Neutrophil (primary cell): ENCODE results near the gene TEX29.

ENCODE experiments used
- H3K27ac ChIP-seq: fragments of 200-600 bp; sonication (generic); 2 replicates; pipeline ENCODE4 v1.5.1; 2016; ENCODE audit warnings: mild to moderate bottlenecking, moderate library complexity
- H3K27me3 ChIP-seq: fragments of 200-600 bp; sonication (generic); 2 replicates; pipeline ENCODE4 v1.6.0; 2016; ENCODE audit warnings: mild to moderate bottlenecking
- H3K36me3 ChIP-seq: fragments of 200-600 bp; sonication (generic); 2 replicates; pipeline ENCODE4 v1.5.1; 2017
- H3K4me1 ChIP-seq, 2 experiments: fragments of 200-600 bp in 1 of 2; sonication (generic) in 1 of 2; 1 replicate in 1 of 2; 2 replicates in 1 of 2; pipeline versions ENCODE4 v1.5.1 to v1.6.1; 2013 to 2016; ENCODE audit warnings: low read depth in 1 of 2, low read length in 1 of 2, mild to moderate bottlenecking in 1 of 2, moderate library complexity in 1 of 2; ENCODE audit not compliant: control insufficient read depth in 1 of 2, insufficient read depth in 1 of 2
- H3K4me3 ChIP-seq, 2 experiments: fragments of 200-600 bp in 1 of 2; sonication (generic) in 1 of 2; 1 replicate in 1 of 2; 2 replicates in 1 of 2; pipeline ENCODE4 v1.5.1; 2013 to 2016; ENCODE audit warnings: low read depth in 1 of 2, low read length in 1 of 2, mild to moderate bottlenecking in 1 of 2, moderate library complexity in 1 of 2
- H3K9me3 ChIP-seq: fragments of 200-600 bp; sonication (generic); 2 replicates; pipeline ENCODE4 v1.5.1; 2016
- CTCF ChIP-seq: fragments of 200-600 bp; sonication (generic); IDR thresholded peaks from 2 replicates; pipeline ENCODE4 v1.5.1; 2016; ENCODE audit warnings: antibody characterized with exemption

The TEX29 gene

GRCh38 chr13:111303559-111303958 is 16.9 kb upstream of the TEX29 start:
- peaks cover 76% of the 10 kb centered on the region for H3K36me3 ChIP-seq
- no peak for TF ChIP-seq CTCF
- no peaks in the 10 kb centered on the region for H3K27me3 ChIP-seq
- H3K27ac ChIP-seq: no peak overlapping the region
- no peaks in the 10 kb centered on the region for H3K4me1 ChIP-seq
- H3K4me3 ChIP-seq: no peak overlapping the region
- peaks cover 1% of the 10 kb centered on the region for H3K9me3 ChIP-seq

GRCh38 chr13:111304041-111304544 is 16.3 kb upstream of the TEX29 start:
- Histone ChIP-seq H3K4me3 (no peak overlapping the region), H3K36me3 (peaks cover 71% of the 10 kb centered on the region), H3K27me3 (no peaks in the 10 kb centered on the region), H3K9me3 (peaks cover 6% of the 10 kb centered on the region), H3K4me1 (no peaks in the 10 kb centered on the region), H3K27ac (no peak overlapping the region)
- TF ChIP-seq CTCF: no peak

- H3K36me3 ChIP-seq: peaks cover 70% of the 10 kb centered on the region
- no peaks in the 10 kb centered on the region for H3K27me3 ChIP-seq
- no peak for TF ChIP-seq CTCF
- H3K9me3 ChIP-seq: peaks cover 6% of the 10 kb centered on the region
- no peak overlapping the region for H3K27ac ChIP-seq
- no peaks in the 10 kb centered on the region for H3K4me1 ChIP-seq
- no peak overlapping the region for H3K4me3 ChIP-seq
These were observed 15.7 kb upstream of the TEX29 start for GRCh38 chr13:111304603-111305289.

GRCh38 chr13:111312944-111313590 is 7.4 kb upstream of the TEX29 start:
- H3K4me3 ChIP-seq: no peak overlapping the region
- H3K27me3 ChIP-seq: no peaks in the 10 kb centered on the region
- H3K9me3 ChIP-seq: peaks cover 6% of the 10 kb centered on the region
- H3K4me1 ChIP-seq: no peaks in the 10 kb centered on the region
- no peaks in the 10 kb centered on the region for H3K36me3 ChIP-seq
- no peak for TF ChIP-seq CTCF
- no peak overlapping the region for H3K27ac ChIP-seq

- Histone ChIP-seq H3K9me3 (peaks cover under 1% of the 10 kb centered on the region), H3K27ac (no peak overlapping the region), H3K4me1 (no peaks in the 10 kb centered on the region), H3K4me3 (no peak overlapping the region), H3K36me3 (no peaks in the 10 kb centered on the region), H3K27me3 (no peaks in the 10 kb centered on the region)
- no peak for TF ChIP-seq CTCF
These were observed 6.5 kb upstream of the TEX29 start for GRCh38 chr13:111313911-111314425.
